ENCODE data around the gene SPAG9. TPM values are rescaled to one million over a fixed set of nuclear protein-coding genes. Genes with fewer than 3 reads are reported as not detected.

The SPAG9 gene
- total and polyA plus RNA-seq, 2 donors from 2014 or later = 15.4 to 93.3 TPM

- no peak for FAIRE-seq
- Histone ChIP-seq H3K27ac (ENCODE audit: low read depth in 2 of 2, low read length in 2 of 2) (no peak overlapping the region), H3K36me3 (ENCODE audit: control insufficient read depth in 2 of 3, insufficient read depth in 3 of 3, low read length in 3 of 3) (peaks cover 0 to 15% (median 10%) of the 10 kb centered on the region in 3 donors)
Observed at GRCh38 chr17:50961282-50962220, 159.1 kb downstream of the SPAG9 start.

DNA sequence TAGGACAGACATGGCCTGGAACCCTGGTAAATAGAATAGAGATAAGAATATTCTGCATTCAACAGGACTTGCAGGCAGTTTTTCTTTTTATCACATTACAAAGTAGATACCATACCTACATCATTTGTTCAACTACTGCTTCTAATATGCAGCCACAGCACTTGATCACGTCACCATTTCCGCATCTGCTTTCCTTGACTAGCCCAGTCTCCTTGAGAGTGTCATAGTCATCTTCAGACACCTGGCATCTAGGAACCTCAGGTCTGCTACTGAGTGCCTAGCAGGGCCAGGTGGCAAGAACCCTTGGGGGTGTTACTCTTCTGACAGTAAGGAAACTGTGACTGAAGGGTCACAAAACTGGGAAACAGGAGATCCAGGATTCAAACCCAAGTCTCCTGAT lies 161.3 kb downstream of the SPAG9 start:
- FAIRE-seq (no peak), DNase-seq (no peak)
- intact Hi-C loops (cut with DNase I) = loop anchor here (10.0 kb wide), 1 partner anchor 415 kb away; the partner anchor contains the start of gene SPATA20

More at GRCh38 chr17:50961282-50962220, 159.1 kb downstream of the SPAG9 start:
- Histone ChIP-seq H3K4me3 (ENCODE audit: low read length in 3 of 3) (no peak overlapping the region), H3K9ac (ENCODE audit: low read length in 3 of 3) (no peak overlapping the region), H3K27me3 (ENCODE audit: control insufficient read depth, insufficient read depth, low read length) (no peaks in the 10 kb centered on the region), H3K4me1 (ENCODE audit: control insufficient read depth in 2 of 3, insufficient read depth in 2 of 3, low read depth in 1 of 3, low read length in 3 of 3) (peaks cover 0 to 2% (median under 1%) of the 10 kb centered on the region in 3 donors), H3K9me3 (ENCODE audit: control insufficient read depth in 2 of 3, insufficient read depth in 1 of 3, low read length in 3 of 3) (no peaks in the 10 kb centered on the region)
- intact Hi-C loops (cut with DNase I) = no loop called here
- DNase-seq = no peak
- no peak for TF ChIP-seq CTCF (IDR thresholded peaks at IDR 0.05; ENCODE audit: borderline replicate concordance, extremely low read depth, insufficient read depth)

DNA sequence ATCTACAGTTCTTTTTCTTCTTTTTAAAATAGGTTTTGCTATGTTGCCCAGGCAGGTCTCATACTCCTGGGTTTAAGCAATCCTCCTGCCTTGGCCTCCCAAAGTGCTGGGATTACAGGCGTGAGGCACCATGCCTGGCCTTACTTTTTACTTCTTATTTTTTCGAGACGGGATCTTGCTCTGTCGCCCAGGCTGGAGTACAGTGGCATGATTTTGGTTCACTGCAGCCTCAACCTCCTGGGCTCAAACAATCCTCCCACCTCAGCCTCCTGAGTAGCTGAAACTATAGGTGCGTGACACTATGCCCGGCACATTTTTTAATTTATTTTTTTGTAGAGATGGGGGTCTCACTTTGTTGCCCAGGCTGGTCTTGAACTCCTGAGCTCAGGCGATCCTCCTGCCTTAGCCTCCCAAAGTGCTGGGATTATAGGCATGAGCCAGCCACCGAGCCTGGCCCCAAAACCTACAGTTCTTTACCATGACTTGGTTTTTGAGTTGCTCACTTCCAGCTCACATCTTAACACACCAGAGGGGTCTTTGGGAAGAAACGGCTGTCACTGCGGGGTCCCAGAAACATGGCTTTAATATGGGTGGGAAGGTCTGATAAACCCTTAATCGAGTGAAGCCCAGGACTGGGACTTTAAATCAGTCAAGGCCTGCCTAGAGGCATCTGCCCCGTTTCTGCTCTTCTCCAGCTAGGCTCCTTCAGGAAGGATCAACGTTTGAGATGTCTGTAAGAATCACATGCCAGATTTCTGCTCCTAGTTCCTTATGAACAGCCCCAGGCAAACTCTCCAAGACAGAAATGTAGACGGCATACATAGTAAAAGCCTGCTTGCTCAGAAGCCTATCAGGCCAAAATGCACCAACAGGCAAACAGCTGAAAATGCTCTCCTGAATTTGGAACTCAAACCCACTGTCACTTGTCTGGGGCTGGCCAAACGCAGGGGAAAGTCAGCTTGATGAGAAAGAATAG lies 162.8 kb downstream of the SPAG9 start:
- TF ChIP-seq CTCF (IDR thresholded peaks at IDR 0.05; ENCODE audit: borderline replicate concordance, extremely low read depth, insufficient read depth) = no peak
- no peak overlapping the region for H3K27ac ChIP-seq (ENCODE audit: low read depth in 2 of 2, low read length in 2 of 2)
- no peaks in the 10 kb centered on the region for H3K9me3 ChIP-seq (ENCODE audit: control insufficient read depth in 2 of 3, insufficient read depth in 1 of 3, low read length in 3 of 3)
- peaks cover 0 to 5% (median 4%) of the 10 kb centered on the region in 3 donors for H3K36me3 ChIP-seq (ENCODE audit: control insufficient read depth in 2 of 3, insufficient read depth in 3 of 3, low read length in 3 of 3)
- H3K4me3 ChIP-seq (ENCODE audit: low read length in 3 of 3) = no peak overlapping the region
- H3K4me1 ChIP-seq (ENCODE audit: control insufficient read depth in 2 of 3, insufficient read depth in 2 of 3, low read depth in 1 of 3, low read length in 3 of 3) = peaks cover 3 to 20% (median 15%) of the 10 kb centered on the region in 3 donors
- H3K9ac ChIP-seq (ENCODE audit: low read length in 3 of 3) = no peak overlapping the region
- DNase-seq = no peak
- no peak for FAIRE-seq
- H3K27me3 ChIP-seq (ENCODE audit: control insufficient read depth, insufficient read depth, low read length) = no peaks in the 10 kb centered on the region
- intact Hi-C loops (cut with DNase I) = loop anchor here (10.0 kb wide), 1 partner anchor 413 kb away; the partner anchor contains the start of gene SPATA20

More for the DNA sequence above, 161.3 kb downstream of the SPAG9 start:
- no peak overlapping the region for H3K27ac ChIP-seq (ENCODE audit: low read depth in 2 of 2, low read length in 2 of 2)
- peaks cover 0 to 7% (median 5%) of the 10 kb centered on the region in 3 donors for H3K36me3 ChIP-seq (ENCODE audit: control insufficient read depth in 2 of 3, insufficient read depth in 3 of 3, low read length in 3 of 3)
- H3K9me3 ChIP-seq (ENCODE audit: control insufficient read depth in 2 of 3, insufficient read depth in 1 of 3, low read length in 3 of 3) = no peaks in the 10 kb centered on the region
- no peaks in the 10 kb centered on the region for H3K27me3 ChIP-seq (ENCODE audit: control insufficient read depth, insufficient read depth, low read length)
- TF ChIP-seq CTCF (IDR thresholded peaks at IDR 0.05; ENCODE audit: borderline replicate concordance, extremely low read depth, insufficient read depth) = no peak
- H3K4me1 ChIP-seq (ENCODE audit: control insufficient read depth in 2 of 3, insufficient read depth in 2 of 3, low read depth in 1 of 3, low read length in 3 of 3) = peaks cover 3 to 15% (median 13%) of the 10 kb centered on the region in 3 donors
- H3K4me3 ChIP-seq (ENCODE audit: low read length in 3 of 3) = no peak overlapping the region
- no peak overlapping the region for H3K9ac ChIP-seq (ENCODE audit: low read length in 3 of 3)
